Stomach (tissue), 9 donors: ENCODE data around the gene NOP58. TPM values are rescaled to one million over a fixed set of nuclear protein-coding genes. Genes with fewer than 3 reads are reported as not detected.
"Not testable (repeated sequence)": the region's sequence is repeated elsewhere in the genome, so short reads cannot be mapped to it uniquely, and the experiment has no call there.

Experiments used
- DNase-seq, 2 donors: peaks; one replicate each; pipeline versions ENCODE4 v3.0.0 to v3.0.0-alpha.2; 2013 to 2019
- H3K27ac ChIP-seq, 5 donors: fragments of 200-600 bp in 4 of 5; sonication (generic) in 4 of 5; one replicate each; pipeline ENCODE4 v1.5.1; 2013 to 2019; ENCODE audit warnings: mild to moderate bottlenecking in 1 of 5, moderate library complexity in 1 of 5
- H3K27me3 ChIP-seq, 3 donors: fragments of 200-600 bp; sonication (generic); one replicate each; pipeline ENCODE4 v1.5.1; 2017 to 2019; ENCODE audit warnings: mixed run types in 1 of 3
- H3K36me3 ChIP-seq, 4 donors: fragments of 200-600 bp; sonication (generic); 1 replicate in 3 of 4; 2 replicates in 1 of 4; pipeline ENCODE4 v1.5.1; 2016 to 2019
- H3K4me1 ChIP-seq, 4 donors: fragments of 200-600 bp; sonication (generic); one replicate each; pipeline ENCODE4 v1.5.1; 2016 to 2019
- H3K4me3 ChIP-seq, 4 donors: fragments of 200-600 bp; sonication (generic) in 3 of 4; one replicate each; pipeline ENCODE4 v1.5.1; 2016 to 2019; ENCODE audit warnings: mild to moderate bottlenecking in 1 of 4
- H3K9me3 ChIP-seq, 4 donors: fragments of 200-600 bp; sonication (generic); one replicate each; pipeline ENCODE4 v1.5.1; 2016 to 2019
- EP300 ChIP-seq: sonication (generic); formaldehyde crosslinking; IDR thresholded peaks from one replicate; pipeline ENCODE4 v1.6.1; 2017; ENCODE audit warnings: antibody characterized with exemption
- POLR2A ChIP-seq, 4 donors: fragments of 450-650 bp; IDR thresholded peaks; one replicate each; pipeline ENCODE4 v1.6.1; 2016; ENCODE audit warnings: antibody characterized with exemption in 4 of 4, control low read depth in 2 of 4, mild to moderate bottlenecking in 1 of 4, moderate library complexity in 1 of 4
- POLR2AphosphoS5 ChIP-seq, 3 donors: sonication (generic); formaldehyde crosslinking; IDR thresholded peaks; one replicate each; pipeline ENCODE4 v1.6.1; 2016; ENCODE audit warnings: antibody characterized with exemption in 3 of 3
- WGBS, 5 donors: extraction: QIAGEN DNeasy Blood & Tissue Kit in 3 of 5; methylation state at CpG; one replicate each; pipeline versions ENCODE4 v1.1.5 to v1.1.7; 2013 to 2018; 5-methylcytosine and 5-hydroxymethylcytosine counted together
- intact Hi-C: fragments of 100-400 bp; cut with DNase I; formaldehyde crosslinking; loops from one replicate; pipeline ENCODE4 v1.15.1; 2023; ENCODE audit warnings: low total_unique reads
- polyA plus RNA-seq, 3 donors: library from polyadenylated mRNA; stranded (reverse); fragments of 200-250 nt; gene quantifications; one replicate each; pipeline ENCODE4 v1.2.3, GENCODE V29; 2013
- total RNA-seq, 5 donors: library from RNA; depleted of rRNA; stranded (reverse); fragments of >200 nt; gene quantifications; one replicate each; pipeline versions ENCODE4 v1.1.0 to v1.2.3, GENCODE V29; 2014 to 2016
- TF ChIP-seq, protein P1 (sequence below), 7 experiments: fragments of 450-650 bp in 4 of 7; fragments of 200-600 bp in 3 of 7; sonication (generic) in 3 of 7; IDR thresholded peaks; one replicate each; pipeline ENCODE4 v1.5.1; 2016 to 2019; ENCODE audit warnings: antibody characterized with exemption in 7 of 7, control low read depth in 2 of 7, mild to moderate bottlenecking in 1 of 7
- donor health status: healthy with polysubstance abuse.
- donor health status: Bipolar disorder and iron deficiency.
- donor health status: healthy.

The NOP58 gene
- total and polyA plus RNA-seq, 8 donors, result 38.0 to 126 (median 73.8) TPM

GRCh38 chr2:202311823-202312388 is 46.3 kb downstream of the NOP58 start:
- no peak for TF ChIP-seq POLR2AphosphoS5 (IDR thresholded peaks at IDR 0.05)
- TF ChIP-seq, protein P1, sequence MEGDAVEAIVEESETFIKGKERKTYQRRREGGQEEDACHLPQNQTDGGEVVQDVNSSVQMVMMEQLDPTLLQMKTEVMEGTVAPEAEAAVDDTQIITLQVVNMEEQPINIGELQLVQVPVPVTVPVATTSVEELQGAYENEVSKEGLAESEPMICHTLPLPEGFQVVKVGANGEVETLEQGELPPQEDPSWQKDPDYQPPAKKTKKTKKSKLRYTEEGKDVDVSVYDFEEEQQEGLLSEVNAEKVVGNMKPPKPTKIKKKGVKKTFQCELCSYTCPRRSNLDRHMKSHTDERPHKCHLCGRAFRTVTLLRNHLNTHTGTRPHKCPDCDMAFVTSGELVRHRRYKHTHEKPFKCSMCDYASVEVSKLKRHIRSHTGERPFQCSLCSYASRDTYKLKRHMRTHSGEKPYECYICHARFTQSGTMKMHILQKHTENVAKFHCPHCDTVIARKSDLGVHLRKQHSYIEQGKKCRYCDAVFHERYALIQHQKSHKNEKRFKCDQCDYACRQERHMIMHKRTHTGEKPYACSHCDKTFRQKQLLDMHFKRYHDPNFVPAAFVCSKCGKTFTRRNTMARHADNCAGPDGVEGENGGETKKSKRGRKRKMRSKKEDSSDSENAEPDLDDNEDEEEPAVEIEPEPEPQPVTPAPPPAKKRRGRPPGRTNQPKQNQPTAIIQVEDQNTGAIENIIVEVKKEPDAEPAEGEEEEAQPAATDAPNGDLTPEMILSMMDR (IDR thresholded peaks at IDR 0.05), result no peak
- no peak for TF ChIP-seq POLR2A (IDR thresholded peaks at IDR 0.05)
- TF ChIP-seq EP300, result no peak
- Histone ChIP-seq H3K27me3 (no peaks in the 10 kb centered on the region), H3K4me3 (no peak overlapping the region), H3K27ac (no peak overlapping the region), H3K4me1 (peaks cover 0 to 10% (median 5%) of the 10 kb centered on the region in 4 donors), H3K36me3 (peaks cover 9 to 41% (median 32%) of the 10 kb centered on the region in 4 donors), H3K9me3 (no peaks in the 10 kb centered on the region)
- DNase-seq, result peak in 1 of 2 donors; percentile 15
- intact Hi-C loops, result no loop called here
- 87 to 95% (median 93%) methylated on average over 4 of the region's 4 CpGs for WGBS, 5 donors

DNA sequence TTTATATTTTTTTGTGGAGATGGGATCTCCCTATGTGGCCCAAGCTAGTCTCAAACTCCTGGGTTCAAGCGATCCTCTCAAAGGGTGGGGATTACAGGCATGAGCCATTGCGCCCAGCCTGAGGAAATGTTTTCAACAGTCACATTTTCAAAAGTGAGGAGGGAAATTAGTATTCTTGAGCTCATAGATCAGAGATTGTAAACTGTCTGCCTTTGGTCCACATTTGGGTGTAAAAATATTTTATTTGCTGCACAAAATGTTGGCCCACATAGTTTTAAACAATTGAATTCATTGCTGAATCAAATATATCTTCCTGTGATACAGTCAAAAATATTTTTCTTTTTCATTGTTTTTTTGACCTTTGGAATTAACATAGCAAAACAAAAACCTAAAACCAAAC is 48.6 kb downstream of the NOP58 start:
- intact Hi-C loops, result no loop called here
- H3K4me1 ChIP-seq, result peaks cover 0 to 24% (median 18%) of the 10 kb centered on the region in 4 donors
- H3K27me3 ChIP-seq, result no peaks in the 10 kb centered on the region
- TF ChIP-seq POLR2A (IDR thresholded peaks at IDR 0.05), result no peak
- TF ChIP-seq POLR2AphosphoS5 (IDR thresholded peaks at IDR 0.05), result no peak
- TF ChIP-seq, protein P1 (IDR thresholded peaks at IDR 0.05), result no peak
- TF ChIP-seq EP300, result no peak
- WGBS, 5 donors, result 83 to 100% (median 97%) methylated on average over 2 of the region's 2 CpGs
- DNase-seq, result no peak
- H3K4me3 ChIP-seq, result no peak overlapping the region
- no peak overlapping the region for H3K27ac ChIP-seq
- peaks cover 5 to 25% (median 16%) of the 10 kb centered on the region in 4 donors for H3K36me3 ChIP-seq
- no peaks in the 10 kb centered on the region for H3K9me3 ChIP-seq

GRCh38 chr2:202317080-202317857 is 51.7 kb downstream of the NOP58 start:
- peak in 2 of 3 donors; percentile 44 to 74 for TF ChIP-seq POLR2AphosphoS5 (IDR thresholded peaks at IDR 0.05)
- no peak for TF ChIP-seq EP300
- H3K4me1 ChIP-seq, result peaks cover 0 to 24% (median 18%) of the 10 kb centered on the region in 4 donors
- no peak overlapping the region for H3K4me3 ChIP-seq
- H3K27ac ChIP-seq, result peak overlapping the region in 3 of 5 donors; percentile 36 to 50 (median 36)
- DNase-seq, result peak; percentile 76 to 81
- H3K36me3 ChIP-seq, result peaks cover 0 to 13% (median 7%) of the 10 kb centered on the region in 4 donors
- H3K27me3 ChIP-seq, result no peaks in the 10 kb centered on the region
- intact Hi-C loops, result no loop called here
- no peaks in the 10 kb centered on the region for H3K9me3 ChIP-seq
- WGBS, 5 donors, result 9 to 19% (median 14%) methylated on average over 6 of the region's 6 CpGs

- 97 to 100% (median 99%) methylated on average over 3 of the region's 3 CpGs for WGBS, 5 donors
- H3K4me3 ChIP-seq, H3K27me3 ChIP-seq, H3K27ac ChIP-seq, intact Hi-C loops, H3K9me3 ChIP-seq, DNase-seq: not testable (repeated sequence)
- Histone ChIP-seq H3K36me3 (peaks cover 0 to 33% (median 19%) of the 10 kb centered on the region in 4 donors), H3K4me1 (peaks cover 0 to 24% (median 18%) of the 10 kb centered on the region in 4 donors)
Observed at GRCh38 chr2:202320362-202320761, 54.8 kb downstream of the NOP58 start.

DNA sequence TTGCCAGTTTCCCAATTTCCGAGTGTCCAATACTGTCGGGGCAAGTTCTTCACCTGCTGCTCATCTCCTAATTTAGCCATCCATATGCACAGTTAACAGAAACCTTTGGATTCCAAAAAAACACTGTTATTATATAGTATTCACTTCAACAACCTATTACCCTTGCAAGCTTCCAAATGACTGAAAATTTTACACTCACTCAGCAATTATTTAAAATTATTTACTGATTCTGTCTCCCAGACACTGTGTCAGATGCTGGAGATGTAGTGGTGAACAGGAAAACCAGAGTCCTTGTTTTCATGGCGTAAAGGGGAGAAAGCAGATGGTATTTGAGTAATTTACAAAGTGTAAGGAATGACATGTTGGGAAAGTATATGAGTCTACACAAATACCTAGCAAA is 56.9 kb downstream of the NOP58 start:
- Histone ChIP-seq H3K27me3 (no peaks in the 10 kb centered on the region), H3K9me3 (no peaks in the 10 kb centered on the region), H3K36me3 (peaks cover 0 to 48% (median 25%) of the 10 kb centered on the region in 4 donors), H3K27ac (no peak overlapping the region), H3K4me3 (no peak overlapping the region), H3K4me1 (peaks cover 0 to 10% (median 7%) of the 10 kb centered on the region in 4 donors)
- no peak for DNase-seq
- 94 to 100% (median 97%) methylated on average over 3 of the region's 3 CpGs for WGBS, 5 donors
- no peak for TF ChIP-seq POLR2A (IDR thresholded peaks at IDR 0.05)
- TF ChIP-seq POLR2AphosphoS5 (IDR thresholded peaks at IDR 0.05), result no peak
- intact Hi-C loops, result no loop called here
